Measurements from ENCODE around the gene MNS1.

Gene MNS1

GRCh38 chr15:56484287-56484686 lies 19.4 kb upstream of the MNS1 start:
- Histone ChIP-seq H3K4me3 (ENCODE audit: low read depth, low read length) (no peak overlapping the region), H3K36me3 (ENCODE audit: control insufficient read depth in 2 of 2, insufficient read depth in 1 of 2, low read length in 2 of 2) (no peaks in the 10 kb centered on the region), H3K4me1 (ENCODE audit: control insufficient read depth, insufficient read depth, low read length) (no peaks in the 10 kb centered on the region), H3K9me3 (ENCODE audit: control insufficient read depth, insufficient read depth, low read depth, low read length) (no peaks in the 10 kb centered on the region), H3K27ac (ENCODE audit: extremely low read depth, low read depth, low read length) (no peak overlapping the region)
- POLR2A ChIA-PET, result no interaction called here
- TF ChIP-seq TRIM28 (IDR thresholded peaks at IDR 0.05; ENCODE audit: borderline replicate concordance, low read length) (no peak), ZNF707 (tag by site-specific recombination; IDR thresholded peaks at IDR 0.05) (no peak), ZNF514 (tag by site-specific recombination; IDR thresholded peaks at IDR 0.05) (no peak), KLF1 (tag by site-specific recombination; IDR thresholded peaks at IDR 0.05) (no peak), ZNF623 (tag by site-specific recombination; IDR thresholded peaks at IDR 0.05) (no peak), ZNF692 (tag by site-specific recombination; IDR thresholded peaks at IDR 0.05) (no peak), ZNF280C (tag by site-specific recombination; IDR thresholded peaks at IDR 0.05) (no peak), ZNF248 (tag by site-specific recombination; IDR thresholded peaks at IDR 0.05) (no peak)
- TF ChIP-seq, protein P1, sequence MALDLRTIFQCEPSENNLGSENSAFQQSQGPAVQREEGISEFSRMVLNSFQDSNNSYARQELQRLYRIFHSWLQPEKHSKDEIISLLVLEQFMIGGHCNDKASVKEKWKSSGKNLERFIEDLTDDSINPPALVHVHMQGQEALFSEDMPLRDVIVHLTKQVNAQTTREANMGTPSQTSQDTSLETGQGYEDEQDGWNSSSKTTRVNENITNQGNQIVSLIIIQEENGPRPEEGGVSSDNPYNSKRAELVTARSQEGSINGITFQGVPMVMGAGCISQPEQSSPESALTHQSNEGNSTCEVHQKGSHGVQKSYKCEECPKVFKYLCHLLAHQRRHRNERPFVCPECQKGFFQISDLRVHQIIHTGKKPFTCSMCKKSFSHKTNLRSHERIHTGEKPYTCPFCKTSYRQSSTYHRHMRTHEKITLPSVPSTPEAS (tag by site-specific recombination; IDR thresholded peaks at IDR 0.05), result no peak
- TF ChIP-seq, protein P2, sequence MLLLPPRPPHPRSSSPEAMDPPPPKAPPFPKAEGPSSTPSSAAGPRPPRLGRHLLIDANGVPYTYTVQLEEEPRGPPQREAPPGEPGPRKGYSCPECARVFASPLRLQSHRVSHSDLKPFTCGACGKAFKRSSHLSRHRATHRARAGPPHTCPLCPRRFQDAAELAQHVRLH (tag by site-specific recombination; IDR thresholded peaks at IDR 0.05), result no peak
- TF ChIP-seq, protein P3, sequence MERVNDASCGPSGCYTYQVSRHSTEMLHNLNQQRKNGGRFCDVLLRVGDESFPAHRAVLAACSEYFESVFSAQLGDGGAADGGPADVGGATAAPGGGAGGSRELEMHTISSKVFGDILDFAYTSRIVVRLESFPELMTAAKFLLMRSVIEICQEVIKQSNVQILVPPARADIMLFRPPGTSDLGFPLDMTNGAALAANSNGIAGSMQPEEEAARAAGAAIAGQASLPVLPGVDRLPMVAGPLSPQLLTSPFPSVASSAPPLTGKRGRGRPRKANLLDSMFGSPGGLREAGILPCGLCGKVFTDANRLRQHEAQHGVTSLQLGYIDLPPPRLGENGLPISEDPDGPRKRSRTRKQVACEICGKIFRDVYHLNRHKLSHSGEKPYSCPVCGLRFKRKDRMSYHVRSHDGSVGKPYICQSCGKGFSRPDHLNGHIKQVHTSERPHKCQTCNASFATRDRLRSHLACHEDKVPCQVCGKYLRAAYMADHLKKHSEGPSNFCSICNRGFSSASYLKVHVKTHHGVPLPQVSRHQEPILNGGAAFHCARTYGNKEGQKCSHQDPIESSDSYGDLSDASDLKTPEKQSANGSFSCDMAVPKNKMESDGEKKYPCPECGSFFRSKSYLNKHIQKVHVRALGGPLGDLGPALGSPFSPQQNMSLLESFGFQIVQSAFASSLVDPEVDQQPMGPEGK (tag by site-specific recombination; IDR thresholded peaks at IDR 0.05), result no peak
- TF ChIP-seq, protein P4, sequence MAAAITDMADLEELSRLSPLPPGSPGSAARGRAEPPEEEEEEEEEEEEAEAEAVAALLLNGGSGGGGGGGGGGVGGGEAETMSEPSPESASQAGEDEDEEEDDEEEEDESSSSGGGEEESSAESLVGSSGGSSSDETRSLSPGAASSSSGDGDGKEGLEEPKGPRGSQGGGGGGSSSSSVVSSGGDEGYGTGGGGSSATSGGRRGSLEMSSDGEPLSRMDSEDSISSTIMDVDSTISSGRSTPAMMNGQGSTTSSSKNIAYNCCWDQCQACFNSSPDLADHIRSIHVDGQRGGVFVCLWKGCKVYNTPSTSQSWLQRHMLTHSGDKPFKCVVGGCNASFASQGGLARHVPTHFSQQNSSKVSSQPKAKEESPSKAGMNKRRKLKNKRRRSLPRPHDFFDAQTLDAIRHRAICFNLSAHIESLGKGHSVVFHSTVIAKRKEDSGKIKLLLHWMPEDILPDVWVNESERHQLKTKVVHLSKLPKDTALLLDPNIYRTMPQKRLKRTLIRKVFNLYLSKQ (tag by site-specific recombination; IDR thresholded peaks at IDR 0.05; ENCODE audit: borderline replicate concordance), result no peak
- CTCF ChIA-PET, result no interaction called here

DNA sequence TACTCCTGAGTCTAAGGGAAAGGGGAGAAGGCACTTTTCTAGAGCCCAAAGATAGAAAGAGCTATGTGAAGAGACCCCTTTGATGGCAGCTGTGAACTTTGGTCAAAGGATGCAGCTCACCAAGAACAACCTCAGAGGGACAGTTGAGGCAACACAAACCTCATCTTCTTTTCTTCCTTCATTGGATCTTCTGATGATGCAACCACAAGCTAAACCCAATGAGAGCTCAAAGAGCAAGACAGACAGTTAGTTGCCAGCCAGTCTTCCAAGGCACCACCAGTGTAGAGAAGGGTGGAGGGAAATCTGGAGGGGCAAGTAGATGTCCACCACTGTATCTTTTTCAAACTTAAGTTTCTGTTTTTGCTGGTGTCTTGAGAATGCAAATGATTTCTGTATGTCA lies 10.4 kb upstream of the MNS1 start:
- TF ChIP-seq ZNF776 (tag by site-specific recombination; IDR thresholded peaks at IDR 0.05; ENCODE audit: borderline replicate concordance) (no peak), ZSCAN30 (tag by site-specific recombination; IDR thresholded peaks at IDR 0.05) (no peak), ZBTB21 (tag by site-specific recombination; IDR thresholded peaks at IDR 0.05) (no peak), ZIC2 (tag by site-specific recombination; IDR thresholded peaks at IDR 0.05) (no peak), ZBTB48 (tag by site-specific recombination; IDR thresholded peaks at IDR 0.05) (no peak), SP2 (tag by site-specific recombination; IDR thresholded peaks at IDR 0.05) (no peak)
- ChIA-PET POLR2A (no interaction called here), CTCF (no interaction called here)
- Histone ChIP-seq H3K27ac (ENCODE audit: extremely low read depth, low read depth, low read length) (no peak overlapping the region), H3K9me3 (ENCODE audit: control insufficient read depth, insufficient read depth, low read depth, low read length) (no peaks in the 10 kb centered on the region), H3K4me1 (ENCODE audit: control insufficient read depth, insufficient read depth, low read length) (no peaks in the 10 kb centered on the region), H3K36me3 (ENCODE audit: control insufficient read depth in 2 of 2, insufficient read depth in 1 of 2, low read length in 2 of 2) (no peaks in the 10 kb centered on the region), H3K4me3 (ENCODE audit: low read depth, low read length) (no peak overlapping the region)

All from HEK293 (cell line).